HL-60 (cell line): ENCODE measurements around the gene CDKL1.
A peak's percentile ranks its signal among the peaks of the same experiment; 100 is the strongest.

Source experiments
- CTCF ChIP-seq: IDR thresholded peaks from one replicate; pipeline ENCODE4 v1.5.1; 2011; ENCODE audit warnings: low read length, control low read depth, inconsistent platforms; ENCODE audit not compliant: insufficient read depth
- GABPA ChIP-seq: IDR thresholded peaks from 2 replicates; pipeline ENCODE4 v1.6.1; 2012; ENCODE audit warnings: low read depth
- REST ChIP-seq: IDR thresholded peaks from 2 replicates; pipeline ENCODE4 v1.6.1; 2012; ENCODE audit warnings: low read depth; ENCODE audit not compliant: insufficient replicate concordance

DNA sequence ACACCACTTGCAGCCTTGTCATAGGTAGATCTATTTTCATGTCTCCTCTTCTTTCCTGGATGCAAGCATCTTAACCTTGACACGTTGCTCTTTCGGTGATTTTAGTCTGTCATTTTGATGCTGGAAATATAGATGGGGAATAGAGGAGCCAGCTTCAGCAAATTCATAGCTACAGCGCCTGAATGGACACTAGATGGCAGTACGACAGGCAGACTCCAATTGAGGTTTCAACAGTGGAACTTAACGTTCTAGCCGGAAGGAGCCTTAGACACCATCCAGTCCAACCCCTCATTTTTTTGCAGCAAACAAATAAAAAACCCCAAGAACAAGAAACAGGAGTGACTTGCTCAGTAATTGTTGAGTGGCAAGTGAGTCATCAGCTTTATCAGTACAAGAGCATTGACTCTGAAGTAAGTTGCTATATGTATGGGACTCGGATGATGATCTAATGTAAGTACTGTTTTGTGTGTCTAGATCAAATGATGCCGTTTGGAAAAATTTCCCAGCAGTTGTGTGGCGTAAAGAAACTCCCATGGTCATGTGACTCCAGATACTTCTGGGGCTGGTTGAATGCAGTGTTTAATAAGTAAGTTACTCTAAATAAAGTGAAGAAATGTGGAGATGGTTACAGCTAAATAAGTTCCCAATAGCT, 75.5 kb downstream of the CDKL1 start:
- TF ChIP-seq CTCF = peak; percentile 99
- no peak for TF ChIP-seq GABPA
- TF ChIP-seq REST = no peak
